Esophagus squamous epithelium (tissue), 4 donors: Measurements from ENCODE around the gene ROR2.

Experiments
- CTCF ChIP-seq, 6 experiments: fragments of 450-650 bp in 4 of 6; fragments of 200-600 bp in 2 of 6; sonication (generic) in 2 of 6; IDR thresholded peaks; one replicate each; pipeline ENCODE4 v1.5.1; 2016 to 2019; ENCODE audit warnings: antibody characterized with exemption in 6 of 6, mild to moderate bottlenecking in 4 of 6, moderate library complexity in 4 of 6
- POLR2A ChIP-seq, 4 donors: fragments of 450-650 bp; IDR thresholded peaks; one replicate each; pipeline ENCODE4 v1.6.1; 2017; ENCODE audit warnings: antibody characterized with exemption in 4 of 4, mild to moderate bottlenecking in 4 of 4, moderate library complexity in 3 of 4

- TF ChIP-seq CTCF (IDR thresholded peaks at IDR 0.05): no peak
- TF ChIP-seq POLR2A (IDR thresholded peaks at IDR 0.05): no peak
Measured at GRCh38 chr9:91865041-91865440, 85.0 kb downstream of the ROR2 start.
